Suprapubic skin (tissue), 3 donors: ENCODE data around the gene BDKRB2.

Source experiments
- CTCF ChIP-seq, 2 donors: fragments of 200-600 bp in 1 of 2; fragments of 450-650 bp in 1 of 2; sonication (generic) in 1 of 2; IDR thresholded peaks; one replicate each; pipeline ENCODE4 v1.5.1; 2016 to 2019; ENCODE audit warnings: antibody characterized with exemption in 2 of 2, mild to moderate bottlenecking in 1 of 2, moderate library complexity in 1 of 2
- EP300 ChIP-seq: sonication (generic); formaldehyde crosslinking; IDR thresholded peaks from one replicate; pipeline ENCODE4 v1.6.1; 2017; ENCODE audit warnings: antibody characterized with exemption
- POLR2A ChIP-seq, 2 donors: fragments of 450-650 bp; IDR thresholded peaks; one replicate each; pipeline ENCODE4 v1.6.1; 2017; ENCODE audit warnings: antibody characterized with exemption in 2 of 2, mild to moderate bottlenecking in 2 of 2, moderate library complexity in 2 of 2

GRCh38 chr14:96170961-96171592, 33.6 kb upstream of the BDKRB2 start:
- TF ChIP-seq CTCF (IDR thresholded peaks at IDR 0.05) (no peak), EP300 (no peak), POLR2A (IDR thresholded peaks at IDR 0.05) (no peak)
